ENCODE data around the gene SRY. TPM values are rescaled to one million over a fixed set of nuclear protein-coding genes. Genes with fewer than 3 reads are reported as not detected.

Gene SRY
- not detected in 2 replicates for total RNA-seq

GRCh38 chrY:2787600-2787999 lies at the start of gene SRY:
Gene SRY, minus strand, starts transcription at chrY:2787682. Its CDS starts 79 bp downstream, at chrY:2787603.

Other genes starting within 250 kb of the SRY start
- 360 TPM in 1 of 2 replicates, not detected in the other for gene RPS4Y1, start 53.9 kb upstream of the SRY start, total RNA-seq
- 18.0 TPM in 1 of 2 replicates, not detected in the other for gene ZFY, start 147.7 kb upstream of the SRY start, total RNA-seq